GM18861 (cell line): ENCODE results near the gene JAM3.
"Not testable (repeated sequence)": the region's sequence is repeated elsewhere in the genome, so short reads cannot be mapped to it uniquely, and the experiment has no call there.

Experiments
- ATAC-seq: cut with Tn5 transposase; IDR thresholded peaks from one replicate; pipeline ENCODE4 v1.9.1; 2021; ENCODE audit not compliant: unreplicated experiment

Gene JAM3

DNA sequence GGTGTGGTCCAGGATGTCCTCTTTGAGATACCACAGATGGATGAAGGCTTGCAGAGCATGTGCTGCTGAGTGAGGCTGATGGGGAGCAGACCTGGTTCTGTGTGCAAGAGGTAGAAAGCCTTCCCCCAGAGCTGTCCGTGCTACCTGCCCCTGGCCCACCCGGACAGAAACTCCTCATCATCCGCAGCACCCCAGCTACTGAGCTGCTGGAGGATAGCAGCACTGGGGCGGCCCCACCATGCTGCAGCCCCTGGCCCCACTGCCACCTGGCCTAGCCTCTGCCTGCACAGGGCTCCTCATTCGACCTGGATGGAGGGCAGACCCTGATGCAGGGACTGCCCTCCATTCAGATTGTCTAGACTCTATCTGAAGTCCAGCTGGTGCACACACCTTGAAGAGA is 104.4 kb downstream of the JAM3 start:
- no peak for ATAC-seq

DNA sequence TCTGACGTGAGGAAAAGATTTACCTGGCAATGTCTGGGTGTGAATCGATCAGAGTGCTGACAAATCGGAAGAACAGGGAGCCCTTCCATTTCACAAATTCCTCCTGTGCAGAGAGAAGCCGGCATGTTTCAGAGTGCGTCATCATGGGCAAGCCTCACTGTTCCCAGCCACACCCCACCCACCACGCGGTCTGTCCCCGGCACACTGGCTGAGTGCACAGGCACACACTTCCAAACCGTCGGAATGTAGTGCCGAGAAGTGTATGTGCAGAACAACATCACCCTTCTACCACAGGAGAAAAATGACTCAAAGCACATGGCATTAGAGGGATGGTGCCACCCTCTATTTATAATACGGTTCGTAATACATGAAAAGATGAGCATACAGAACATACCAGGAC is 107.4 kb downstream of the JAM3 start:
- no peak for ATAC-seq

DNA sequence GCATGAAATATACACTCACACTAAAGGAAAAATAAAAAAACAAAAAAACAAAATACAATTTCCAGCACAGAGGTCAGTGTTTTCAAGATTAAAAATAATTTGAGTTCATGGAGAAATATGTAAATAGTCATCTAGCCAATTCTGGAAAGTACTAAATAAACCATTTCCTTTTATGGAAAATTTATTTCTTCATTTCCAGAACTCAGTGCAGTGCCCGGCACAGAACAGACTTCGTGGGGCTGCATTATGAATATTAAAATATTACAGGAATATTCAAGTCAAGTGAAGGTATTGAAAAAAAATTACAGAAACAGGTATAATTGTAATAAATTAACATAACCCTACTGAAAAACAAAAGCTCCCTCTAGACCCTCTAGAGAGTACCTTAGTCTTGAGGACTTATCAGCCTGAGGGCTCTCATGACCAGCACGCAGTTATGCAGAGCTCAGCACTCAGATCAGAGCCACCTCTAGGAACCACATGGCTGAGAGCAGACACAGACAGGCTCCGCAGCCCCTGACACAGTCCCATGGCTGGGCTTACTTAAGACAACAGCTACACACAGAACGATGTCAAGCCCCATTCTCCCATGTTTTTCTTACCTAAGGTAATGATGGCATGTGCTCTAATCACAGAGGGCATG is 109.3 kb downstream of the JAM3 start:
- ATAC-seq, result no peak

DNA sequence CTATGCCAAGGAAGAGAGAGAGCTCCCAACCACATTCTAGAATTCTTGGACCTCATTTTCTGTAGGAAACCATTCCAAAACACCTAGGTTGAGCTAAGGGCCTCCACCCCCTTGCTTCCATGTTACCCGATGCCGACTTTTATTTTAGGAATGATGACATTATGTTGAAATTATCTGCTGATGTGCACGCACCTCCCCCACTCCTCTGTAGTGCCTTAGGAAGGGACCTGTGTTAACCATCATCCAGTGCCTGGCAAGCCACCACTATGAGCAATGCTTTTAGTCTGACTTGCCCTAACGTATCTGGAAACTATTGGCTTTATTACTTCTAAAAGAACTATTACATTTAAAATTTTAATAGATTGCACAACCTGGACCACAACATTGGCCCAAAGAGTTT is 112.8 kb downstream of the JAM3 start:
- no peak for ATAC-seq

DNA sequence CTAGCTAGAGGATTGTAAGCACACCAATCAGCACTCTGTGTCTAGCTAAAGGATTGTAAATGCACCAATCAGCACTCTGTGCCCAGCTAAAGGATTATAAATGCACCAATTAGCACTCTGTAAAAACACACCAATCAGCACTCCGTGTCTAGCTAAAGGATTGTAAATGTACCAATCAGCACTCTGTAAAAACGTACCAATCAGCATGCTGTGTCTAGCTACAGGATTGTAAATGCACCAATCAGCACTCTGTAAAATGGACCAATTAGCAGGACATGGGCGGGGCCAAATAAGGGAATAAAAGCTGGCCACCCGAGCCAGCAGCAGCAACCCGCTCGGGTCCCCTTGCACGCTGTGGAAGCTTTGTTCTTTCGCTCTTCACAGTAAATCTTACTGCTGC is 119.2 kb downstream of the JAM3 start:
- ATAC-seq, result not testable (repeated sequence)

DNA sequence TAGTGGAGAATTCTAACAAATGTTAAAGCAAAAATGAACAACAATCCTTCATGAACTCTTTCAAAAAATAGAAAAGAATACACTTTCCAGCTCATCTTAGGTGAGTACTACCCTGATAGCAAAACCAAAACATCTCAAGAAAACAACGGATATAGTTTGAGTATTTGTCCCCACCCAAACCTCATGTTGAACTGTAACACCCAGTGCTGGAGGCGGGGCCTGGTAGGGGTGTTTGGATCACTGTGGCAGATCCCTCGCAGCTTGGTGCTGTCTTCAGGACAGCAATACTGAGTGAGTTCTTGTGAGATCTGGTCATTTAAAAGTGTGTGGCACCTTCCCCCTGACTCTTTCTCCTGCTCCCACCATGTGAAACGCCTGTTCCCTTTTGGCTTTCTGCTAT is 127.9 kb downstream of the JAM3 start:
- ATAC-seq, result no peak

DNA sequence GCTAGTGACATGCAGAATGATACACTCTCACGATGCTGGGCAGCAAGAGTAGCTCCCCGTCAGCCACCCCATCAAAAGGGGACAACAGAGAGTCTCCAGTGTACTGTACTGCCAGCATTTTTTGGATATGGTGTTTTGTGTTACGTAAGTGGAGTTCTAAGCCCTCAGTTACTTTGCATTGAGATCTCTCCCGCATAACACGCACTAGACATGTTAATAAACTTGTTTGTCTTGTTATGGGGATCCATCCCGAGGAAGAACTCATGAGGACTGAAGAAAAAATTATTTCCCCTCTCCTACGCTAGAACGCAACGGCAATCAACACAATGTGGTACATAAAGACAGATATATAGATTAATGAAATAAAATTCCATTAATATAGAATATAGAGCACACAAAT is 130.7 kb downstream of the JAM3 start:
- ATAC-seq, result no peak

DNA sequence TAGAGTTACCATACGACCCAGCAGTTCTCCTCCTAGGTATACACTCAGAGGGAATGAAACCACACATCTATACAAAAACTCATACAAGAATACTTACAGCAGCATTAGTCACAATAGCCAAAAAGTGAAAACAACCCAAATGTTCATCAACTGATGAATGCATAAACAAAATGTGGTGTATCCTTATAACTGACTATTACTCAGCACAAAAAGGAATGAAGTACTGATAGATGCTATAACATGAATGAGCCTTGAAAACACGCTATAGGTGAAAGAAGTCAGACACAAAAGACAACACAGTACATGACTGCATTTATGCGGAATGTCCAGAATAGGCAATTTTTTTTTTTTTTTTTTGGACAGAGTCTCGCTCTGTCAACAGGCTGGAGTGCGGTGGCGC is 131.8 kb downstream of the JAM3 start:
- ATAC-seq, result no peak
